ENCODE results near the gene CCDC126.
"Not testable (repeated sequence)": the region's sequence is repeated elsewhere in the genome, so short reads cannot be mapped to it uniquely, and the experiment has no call there.

CCDC126 gene

GRCh38 chr7:23597094-23598091, at the start of gene CCDC126:
TSS of gene CCDC126 (plus strand) at chr7:23597382. CDS start at chr7:23611316, 13,934 bp downstream.
- DNase-seq = peak; percentile 87

- no peak for DNase-seq
These were observed 49.5 kb upstream of the CCDC126 start for GRCh38 chr7:23547662-23548061.

- no peak for DNase-seq
These were observed 38.9 kb upstream of the CCDC126 start for GRCh38 chr7:23558303-23558702.

GRCh38 chr7:23570592-23571200, 26.5 kb upstream of the CCDC126 start:
- peak; percentile 73 for DNase-seq

- DNase-seq = not testable (repeated sequence)
These were observed 15.2 kb upstream of the CCDC126 start for GRCh38 chr7:23581975-23582374.

GRCh38 chr7:23585304-23585703, 11.9 kb upstream of the CCDC126 start:
- DNase-seq = not testable (repeated sequence)

- DNase-seq = no peak
These were observed 11.0 kb upstream of the CCDC126 start for GRCh38 chr7:23586159-23586558.

- no peak for DNase-seq
These were observed 6.7 kb upstream of the CCDC126 start for GRCh38 chr7:23590529-23590928.

- DNase-seq = no peak
These were observed 3.5 kb upstream of the CCDC126 start for GRCh38 chr7:23593706-23594105.

GRCh38 chr7:23594879-23595604, 2.1 kb upstream of the CCDC126 start:
- DNase-seq = no peak

GRCh38 chr7:23598296-23598695, 1.1 kb downstream of the CCDC126 start:
- DNase-seq = no peak

- DNase-seq = no peak
These were observed 3.1 kb downstream of the CCDC126 start for GRCh38 chr7:23600236-23600635.

GRCh38 chr7:23603632-23604295, 6.6 kb downstream of the CCDC126 start:
- no peak for DNase-seq

- no peak for DNase-seq
These were observed 7.1 kb downstream of the CCDC126 start for GRCh38 chr7:23604296-23604640.

- DNase-seq = no peak
These were observed 9.9 kb downstream of the CCDC126 start for GRCh38 chr7:23607130-23607529.

GRCh38 chr7:23607866-23608265, 10.7 kb downstream of the CCDC126 start:
- no peak for DNase-seq

GRCh38 chr7:23615331-23615730, 18.1 kb downstream of the CCDC126 start:
- DNase-seq = no peak

GRCh38 chr7:23616593-23616992, 19.4 kb downstream of the CCDC126 start:
- no peak for DNase-seq

- DNase-seq = no peak
These were observed 20.3 kb downstream of the CCDC126 start for GRCh38 chr7:23617482-23617881.

- no peak for DNase-seq
These were observed 21.1 kb downstream of the CCDC126 start for GRCh38 chr7:23618241-23618640.

GRCh38 chr7:23619141-23619540, 22.0 kb downstream of the CCDC126 start:
- no peak for DNase-seq

GRCh38 chr7:23622506-23622925, 25.3 kb downstream of the CCDC126 start:
- no peak for DNase-seq

- DNase-seq = no peak
These were observed 31.2 kb downstream of the CCDC126 start for GRCh38 chr7:23628370-23628769.
